IMR-90 (cell line): Measurements from ENCODE around the gene NAA10.

ENCODE experiments used
- BHLHE40 ChIP-seq: fragments of 150-350 bp; IDR thresholded peaks from 2 replicates; pipeline ENCODE4 v1.6.1; 2016; ENCODE audit warnings: mild to moderate bottlenecking, low read depth, low read length
- CEBPB ChIP-seq: IDR thresholded peaks from 2 replicates; pipeline ENCODE4 v1.6.1; 2012; ENCODE audit warnings: low read depth, low read length, improper control_type of control experiment
- CTCF ChIP-seq: conservative IDR thresholded peaks from 2 replicates; pipeline ENCODE4 v1.5.1; 2012; ENCODE audit warnings: mild to moderate bottlenecking, low read depth, low read length, improper control_type of control experiment
- FOS ChIP-seq: fragments of 150-350 bp; IDR thresholded peaks from 2 replicates; pipeline ENCODE4 v1.6.1; 2016; ENCODE audit warnings: low read depth, low read length
- MAFK ChIP-seq: IDR thresholded peaks from 2 replicates; pipeline ENCODE4 v1.6.1; 2012; ENCODE audit warnings: low read depth, low read length, improper control_type of control experiment
- MAZ ChIP-seq: IDR thresholded peaks from 2 replicates; pipeline ENCODE4 v1.6.1; 2012; ENCODE audit warnings: low read depth, mild to moderate bottlenecking, low read length, improper control_type of control experiment, moderate library complexity, borderline replicate concordance
- MXI1 ChIP-seq: IDR thresholded peaks from 2 replicates; pipeline ENCODE4 v1.6.1; 2012; ENCODE audit warnings: low read depth, mild to moderate bottlenecking, low read length, moderate library complexity, borderline replicate concordance
- NFE2L2 ChIP-seq: fragments of 150-350 bp; IDR thresholded peaks from 2 replicates; pipeline ENCODE4 v1.6.1; 2016; ENCODE audit warnings: low read depth, mild to moderate bottlenecking, low read length
- POLR2A ChIP-seq: IDR thresholded peaks from 2 replicates; pipeline ENCODE4 v1.6.1; 2012; ENCODE audit warnings: mild to moderate bottlenecking, low read depth, low read length
- RAD21 ChIP-seq: IDR thresholded peaks from 2 replicates; pipeline ENCODE4 v1.6.1; 2012; ENCODE audit warnings: low read length, improper control_type of control experiment
- RCOR1 ChIP-seq: IDR thresholded peaks from 2 replicates; pipeline ENCODE4 v1.6.1; 2012; ENCODE audit warnings: mild to moderate bottlenecking, low read length, improper control_type of control experiment; ENCODE audit not compliant: insufficient replicate concordance
- RFX5 ChIP-seq: IDR thresholded peaks from 2 replicates; pipeline ENCODE4 v1.8.0; 2012; ENCODE audit warnings: low read depth, mild to moderate bottlenecking, low read length, moderate library complexity
- USF2 ChIP-seq: fragments of 150-350 bp; IDR thresholded peaks from 2 replicates; pipeline ENCODE4 v1.6.1; 2017; ENCODE audit warnings: mild to moderate bottlenecking, antibody characterized with exemption, low read length, low read depth

GRCh38 chrX:153953342-153953830, 18.5 kb upstream of the NAA10 start:
- TF ChIP-seq CTCF (peak; percentile 85), POLR2A (no peak), NFE2L2 (no peak), RAD21 (peak; percentile 82), MXI1 (no peak), BHLHE40 (no peak), USF2 (no peak), CEBPB (no peak), FOS (no peak), MAFK (no peak), RFX5 (no peak), RCOR1 (no peak), MAZ (peak; percentile 38; the same call in 1 of the 2 replicates)
